ENCODE data around the gene TUBB8B. TPM values are rescaled to one million over a fixed set of nuclear protein-coding genes. Genes with fewer than 3 reads are reported as not detected.
"Not testable (repeated sequence)": the region's sequence is repeated elsewhere in the genome, so short reads cannot be mapped to it uniquely, and the experiment has no call there.

Gene TUBB8B
- total RNA-seq, 1 experiment from 2014 or later, result not detected

GRCh38 chr18:9937-10336, 39.5 kb downstream of the TUBB8B start:
- H3K79me2 ChIP-seq (ENCODE audit: low read length); H3K27ac ChIP-seq (ENCODE audit: low read length); BruUV-seq (replicated peaks); POLR2A ChIA-PET (ENCODE audit: unreplicated experiment); H3K27me3 ChIP-seq (ENCODE audit: low read length); ATAC-seq; H3K36me3 ChIP-seq (ENCODE audit: low read depth, low read length); H3K4me2 ChIP-seq (ENCODE audit: low read length); DNase-seq; CTCF ChIA-PET; H3K4me1 ChIP-seq (ENCODE audit: insufficient read depth, low read length); H3K9me2 ChIP-seq (replicated peaks; ENCODE audit: low read length); H3K9ac ChIP-seq (ENCODE audit: low read length); H3F3A ChIP-seq (ENCODE audit: low read length, unreplicated experiment); intact Hi-C loops (cut with micrococcal nuclease); H4K20me1 ChIP-seq (ENCODE audit: low read length); H2AFZ ChIP-seq (ENCODE audit: low read length); H3K4me3 ChIP-seq (ENCODE audit: low read length); H3K9me3 ChIP-seq (ENCODE audit: low read length): not testable (repeated sequence)

Other genes with a start within 250 kb of the TUBB8B start
- gene USP14, start 108.9 kb upstream of the TUBB8B start, total RNA-seq (2014; rRNA removed), result 30.7 and 31.9 TPM in 2 replicates
- 29.4 and 43.5 TPM in 2 replicates for gene THOC1, start 218.4 kb upstream of the TUBB8B start, total RNA-seq (2014; rRNA removed)